Chondrocyte (in vitro differentiated cells): ENCODE data around the gene IBA57. TPM values are rescaled to one million over a fixed set of nuclear protein-coding genes. Genes with fewer than 3 reads are reported as not detected.
A peak's percentile ranks its signal among the peaks of the same experiment; 100 is the strongest.

Experiments
- DNase-seq: peaks from one replicate; pipeline ENCODE4 v3.0.0; 2021; ENCODE audit warnings: mixed read lengths, low spot score
- H3K27ac Mint-ChIP-seq: one replicate; pipeline ENCODE4 v1.8.0; 2021; ENCODE audit warnings: mild to moderate bottlenecking, moderate library complexity, mixed read lengths; ENCODE audit not compliant: unreplicated experiment
- H3K27me3 Mint-ChIP-seq: 2 replicates; pipeline ENCODE4 v1.8.0; 2021; ENCODE audit warnings: low read depth, mixed read lengths
- H3K36me3 Mint-ChIP-seq: 2 replicates; pipeline ENCODE4 v1.8.0; 2021; ENCODE audit warnings: low read depth, mixed read lengths
- H3K4me1 Mint-ChIP-seq: 2 replicates; pipeline ENCODE4 v1.8.0; 2021; ENCODE audit warnings: low read depth, mild to moderate bottlenecking, mixed read lengths
- H3K4me3 Mint-ChIP-seq: one replicate; pipeline ENCODE4 v1.8.0; 2021; ENCODE audit warnings: mild to moderate bottlenecking, moderate library complexity, mixed read lengths; ENCODE audit not compliant: unreplicated experiment
- H3K9me3 Mint-ChIP-seq: 2 replicates; pipeline ENCODE4 v1.8.0; 2021; ENCODE audit warnings: low read depth, mixed read lengths
- total RNA-seq: library from RNA; stranded (reverse); gene quantifications from 3 replicates; pipeline ENCODE4 v1.2.1, GENCODE V29; 2021
- TF ChIP-seq, protein P1 (sequence below): fragments of 200-600 bp; sonication (generic); IDR thresholded peaks from 2 replicates; pipeline ENCODE4 v1.5.0; 2021; ENCODE audit warnings: antibody characterized with exemption, mild to moderate bottlenecking, moderate library complexity

The IBA57 gene
- total RNA-seq, 1 donor from 2014 or later, result 5.2 TPM

DNA sequence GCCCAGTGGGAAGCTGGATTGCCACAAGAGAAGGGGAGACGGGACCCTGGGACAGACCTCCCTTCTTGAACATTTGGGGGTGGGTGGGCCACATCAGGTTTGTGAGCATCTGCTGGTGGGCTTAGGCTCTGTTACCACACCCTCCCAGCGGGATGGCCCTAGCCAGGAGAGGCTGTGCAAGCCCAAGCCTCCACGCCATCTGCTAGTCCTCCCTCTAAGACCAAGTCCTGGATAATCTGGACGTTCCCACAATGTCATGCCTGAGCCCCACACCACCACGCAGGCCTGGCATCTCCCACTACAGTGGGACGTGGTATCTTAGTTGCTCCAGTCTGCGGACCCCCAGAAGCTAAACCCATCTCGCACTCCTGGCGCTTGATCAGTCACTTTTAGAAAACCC lies 3.7 kb upstream of the IBA57 start:
- TF ChIP-seq, protein P1, sequence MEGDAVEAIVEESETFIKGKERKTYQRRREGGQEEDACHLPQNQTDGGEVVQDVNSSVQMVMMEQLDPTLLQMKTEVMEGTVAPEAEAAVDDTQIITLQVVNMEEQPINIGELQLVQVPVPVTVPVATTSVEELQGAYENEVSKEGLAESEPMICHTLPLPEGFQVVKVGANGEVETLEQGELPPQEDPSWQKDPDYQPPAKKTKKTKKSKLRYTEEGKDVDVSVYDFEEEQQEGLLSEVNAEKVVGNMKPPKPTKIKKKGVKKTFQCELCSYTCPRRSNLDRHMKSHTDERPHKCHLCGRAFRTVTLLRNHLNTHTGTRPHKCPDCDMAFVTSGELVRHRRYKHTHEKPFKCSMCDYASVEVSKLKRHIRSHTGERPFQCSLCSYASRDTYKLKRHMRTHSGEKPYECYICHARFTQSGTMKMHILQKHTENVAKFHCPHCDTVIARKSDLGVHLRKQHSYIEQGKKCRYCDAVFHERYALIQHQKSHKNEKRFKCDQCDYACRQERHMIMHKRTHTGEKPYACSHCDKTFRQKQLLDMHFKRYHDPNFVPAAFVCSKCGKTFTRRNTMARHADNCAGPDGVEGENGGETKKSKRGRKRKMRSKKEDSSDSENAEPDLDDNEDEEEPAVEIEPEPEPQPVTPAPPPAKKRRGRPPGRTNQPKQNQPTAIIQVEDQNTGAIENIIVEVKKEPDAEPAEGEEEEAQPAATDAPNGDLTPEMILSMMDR, result no peak
- H3K4me3 Mint-ChIP-seq, result no peak overlapping the region
- no peaks in the 10 kb centered on the region for H3K27me3 Mint-ChIP-seq
- H3K4me1 Mint-ChIP-seq, result peaks cover 21% of the 10 kb centered on the region
- DNase-seq, result no peak
- H3K36me3 Mint-ChIP-seq, result no peaks in the 10 kb centered on the region
- no peaks in the 10 kb centered on the region for H3K9me3 Mint-ChIP-seq
- no peak overlapping the region for H3K27ac Mint-ChIP-seq

DNA sequence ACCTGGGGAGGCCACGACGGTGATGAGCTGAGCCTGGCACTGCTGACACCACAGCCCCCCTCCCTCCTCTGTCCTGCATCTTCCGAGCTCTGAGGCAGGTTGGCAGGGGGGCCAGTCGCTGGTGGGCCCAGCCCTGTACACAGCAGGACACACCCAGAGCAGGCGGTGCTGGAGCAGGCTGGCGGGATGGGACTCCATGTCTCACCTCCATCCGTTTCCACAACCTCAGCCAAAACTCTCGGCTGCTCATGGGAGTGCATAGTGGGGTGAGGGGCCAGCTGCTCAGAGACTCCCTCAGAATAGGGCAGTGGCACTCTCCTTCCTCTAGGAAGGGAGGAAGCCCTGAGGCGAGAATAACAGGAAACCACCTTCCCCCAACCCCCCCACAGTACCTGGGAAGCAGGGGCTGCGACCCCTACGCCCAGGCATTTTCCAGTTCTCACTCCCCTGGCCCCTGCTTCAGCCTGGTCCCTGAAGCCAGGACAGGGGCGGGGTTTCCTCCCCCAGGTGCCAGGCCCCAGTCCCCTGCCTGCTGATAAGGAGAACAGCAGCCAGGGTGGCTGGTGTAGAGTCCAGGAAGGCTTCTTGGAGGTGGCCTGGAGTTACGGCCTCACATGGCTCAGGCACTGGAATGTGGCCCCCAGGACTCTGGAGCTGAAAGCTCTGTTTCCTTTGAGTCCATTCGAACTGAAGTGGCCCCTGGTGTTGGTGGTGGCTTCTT lies 3.2 kb upstream of the IBA57 start:
- DNase-seq, result no peak

DNA sequence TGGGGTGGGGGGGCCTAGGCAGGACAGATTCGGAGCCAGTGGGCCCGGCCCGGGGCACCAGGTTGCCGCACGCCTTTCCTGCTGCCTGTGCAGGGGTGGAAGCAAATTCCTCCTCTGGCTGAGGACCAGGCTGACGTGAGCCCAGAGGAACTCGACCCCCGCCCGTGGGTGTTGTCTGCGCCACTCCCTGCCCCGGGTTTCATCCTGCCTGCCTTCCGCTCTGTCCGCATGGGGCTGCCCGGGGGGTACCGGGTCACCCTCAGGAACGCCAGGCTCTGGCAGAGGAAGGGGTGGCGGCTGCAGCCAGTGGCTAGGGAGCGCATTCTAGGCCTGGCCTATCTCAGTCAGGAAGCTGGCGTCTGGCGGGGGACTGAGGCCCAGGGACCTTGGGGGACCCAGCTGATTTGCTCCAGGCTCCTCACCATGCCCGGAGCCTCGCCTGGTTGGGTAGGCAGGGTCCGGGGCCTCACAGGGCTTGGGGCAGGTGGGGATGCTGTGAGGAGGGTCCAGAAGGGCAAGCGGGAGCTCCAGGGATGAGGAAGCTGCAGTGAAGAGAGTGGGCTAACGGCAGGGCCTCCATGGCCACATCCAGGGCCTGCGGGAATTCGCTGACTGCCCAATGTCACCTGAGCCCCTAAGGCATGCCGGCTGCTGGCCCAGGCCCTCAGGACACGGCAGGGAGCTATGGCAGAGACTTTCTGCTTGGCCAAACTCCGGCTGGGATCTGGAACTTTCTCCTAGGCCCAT lies 2.4 kb upstream of the IBA57 start:
- Mint-ChIP-seq H3K36me3 (no peaks in the 10 kb centered on the region), H3K27ac (no peak overlapping the region), H3K4me3 (no peak overlapping the region), H3K27me3 (no peaks in the 10 kb centered on the region), H3K9me3 (no peaks in the 10 kb centered on the region), H3K4me1 (peaks cover 27% of the 10 kb centered on the region)
- DNase-seq, result no peak
- TF ChIP-seq, protein P1, result no peak

More for the DNA sequence above, 3.2 kb upstream of the IBA57 start:
- Mint-ChIP-seq H3K27me3 (no peaks in the 10 kb centered on the region), H3K4me1 (peaks cover 23% of the 10 kb centered on the region), H3K4me3 (no peak overlapping the region), H3K9me3 (no peaks in the 10 kb centered on the region), H3K36me3 (no peaks in the 10 kb centered on the region), H3K27ac (no peak overlapping the region)
- TF ChIP-seq, protein P1, result no peak

DNA sequence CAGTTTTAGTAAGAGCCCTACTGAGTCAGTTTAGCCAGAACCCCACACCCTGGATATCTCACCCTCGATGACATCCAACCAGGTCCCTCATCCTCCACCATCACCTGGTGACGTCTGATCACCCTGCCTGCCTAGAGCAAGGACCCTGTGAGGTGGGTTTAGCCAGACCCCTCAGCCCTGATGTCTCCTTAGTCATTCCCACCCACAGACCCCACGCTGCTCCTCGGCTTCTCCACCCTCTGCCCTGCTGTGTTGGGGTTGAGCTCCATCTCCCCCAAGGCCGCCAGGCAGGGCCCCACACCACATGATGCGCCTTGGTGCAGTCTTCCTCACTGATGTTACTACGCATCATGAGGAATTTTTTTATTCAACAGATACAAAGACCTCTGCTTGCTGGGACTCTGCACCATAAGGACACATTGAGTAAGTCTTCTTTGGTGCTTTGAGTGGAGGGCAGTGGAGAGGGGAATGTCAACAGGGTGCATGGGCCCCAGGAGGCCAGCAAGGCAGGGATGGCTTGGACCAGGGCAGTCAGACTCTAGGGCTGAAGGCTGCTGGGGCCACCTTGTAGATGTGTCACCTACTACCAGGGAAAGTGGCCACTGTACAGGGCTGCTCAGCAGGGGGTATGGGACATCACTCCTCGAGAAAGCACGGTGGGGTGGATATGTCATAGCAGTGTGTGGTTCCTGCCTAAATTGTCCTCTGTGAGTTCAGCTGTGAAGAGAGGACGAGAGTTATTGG lies 1.7 kb upstream of the IBA57 start:
- DNase-seq, result no peak
- no peak overlapping the region for H3K4me3 Mint-ChIP-seq
- no peaks in the 10 kb centered on the region for H3K36me3 Mint-ChIP-seq
- TF ChIP-seq, protein P1, result no peak
- no peaks in the 10 kb centered on the region for H3K9me3 Mint-ChIP-seq
- peak overlapping the region; percentile 80 for H3K27ac Mint-ChIP-seq
- peaks cover 27% of the 10 kb centered on the region for H3K4me1 Mint-ChIP-seq
- no peaks in the 10 kb centered on the region for H3K27me3 Mint-ChIP-seq
